Transverse colon (tissue), 4 donors: ENCODE results near the gene ZC3H18.

Experiments
- CTCF ChIP-seq, 5 experiments: fragments of 200-600 bp in 3 of 5; fragments of 450-650 bp in 2 of 5; sonication (generic) in 3 of 5; IDR thresholded peaks; 1 replicate in 2 of 5; 2 replicates in 3 of 5; pipeline ENCODE4 v1.5.1; 2016 to 2017; ENCODE audit warnings: antibody characterized with exemption in 5 of 5, inconsistent platforms in 3 of 5, mild to moderate bottlenecking in 2 of 5, moderate library complexity in 1 of 5
- POLR2AphosphoS5 ChIP-seq, 3 donors: sonication (generic); formaldehyde crosslinking; IDR thresholded peaks; one replicate each; pipeline ENCODE4 v1.6.1; 2016; ENCODE audit warnings: antibody characterized with exemption in 3 of 3

GRCh38 chr16:88560714-88561484, 9.3 kb upstream of the ZC3H18 start:
- no peak for TF ChIP-seq CTCF (IDR thresholded peaks at IDR 0.05)
- TF ChIP-seq POLR2AphosphoS5 (IDR thresholded peaks at IDR 0.05): no peak
